NAMALWA (cell line): ENCODE data around the gene CDC42BPB.

Source experiments
- DNase-seq: peaks from one replicate; pipeline ENCODE4 v3.0.0-alpha.2; 2015; ENCODE audit warnings: low spot score

Gene CDC42BPB

GRCh38 chr14:102965971-102966655 lies 91.2 kb downstream of the CDC42BPB start:
- DNase-seq, result no peak

- no peak for DNase-seq
These were observed 92.1 kb downstream of the CDC42BPB start for GRCh38 chr14:102965282-102965681.

- DNase-seq, result no peak
These were observed 93.1 kb downstream of the CDC42BPB start for GRCh38 chr14:102964152-102964730.

GRCh38 chr14:102962111-102962627 lies 95.2 kb downstream of the CDC42BPB start:
- no peak for DNase-seq

GRCh38 chr14:102958461-102958860 lies 98.9 kb downstream of the CDC42BPB start:
- DNase-seq, result no peak

GRCh38 chr14:102957222-102957621 lies 100.1 kb downstream of the CDC42BPB start:
- no peak for DNase-seq

- DNase-seq, result no peak
These were observed 101.5 kb downstream of the CDC42BPB start for GRCh38 chr14:102955636-102956408.

- no peak for DNase-seq
These were observed 103.1 kb downstream of the CDC42BPB start for GRCh38 chr14:102954081-102954789.

- DNase-seq, result no peak
These were observed 104.2 kb downstream of the CDC42BPB start for GRCh38 chr14:102953100-102953499.

- no peak for DNase-seq
These were observed 105.1 kb downstream of the CDC42BPB start for GRCh38 chr14:102952276-102952675.

- no peak for DNase-seq
These were observed 105.5 kb downstream of the CDC42BPB start for GRCh38 chr14:102951799-102952198.

GRCh38 chr14:102951034-102951433 lies 106.3 kb downstream of the CDC42BPB start:
- no peak for DNase-seq

- no peak for DNase-seq
These were observed 107.4 kb downstream of the CDC42BPB start for GRCh38 chr14:102949801-102950451.

- peak; percentile 83 for DNase-seq
These were observed 108.1 kb downstream of the CDC42BPB start for GRCh38 chr14:102949062-102949800.

GRCh38 chr14:102948698-102949061 lies 108.7 kb downstream of the CDC42BPB start:
- DNase-seq, result no peak

GRCh38 chr14:102947321-102948103 lies 109.8 kb downstream of the CDC42BPB start:
- DNase-seq, result no peak

GRCh38 chr14:102945346-102946130 lies 111.8 kb downstream of the CDC42BPB start:
- no peak for DNase-seq

GRCh38 chr14:102944448-102945330 lies 112.7 kb downstream of the CDC42BPB start:
- DNase-seq, result no peak
